H9 (cell line): ENCODE results near the gene ZNF487. TPM values are rescaled to one million over a fixed set of nuclear protein-coding genes. Genes with fewer than 3 reads are reported as not detected.

Experiments
- DNase-seq: peaks from one replicate; pipeline ENCODE4 v3.0.0-alpha.2; 2017
- H2AFZ ChIP-seq: one replicate; pipeline ENCODE4 v1.6.1; 2013; ENCODE audit warnings: mild to moderate bottlenecking, low read length, control low read depth, moderate library complexity
- H2AK5ac ChIP-seq: 2 replicates; pipeline ENCODE4 v1.6.1; 2013; ENCODE audit warnings: low read length, control low read depth, mixed read lengths; ENCODE audit not compliant: insufficient read length
- H2BK120ac ChIP-seq: one replicate; pipeline ENCODE4 v1.6.1; 2013; ENCODE audit warnings: low read depth, mild to moderate bottlenecking, low read length, control low read depth, inconsistent platforms; ENCODE audit not compliant: poor library complexity, severe bottlenecking
- H2BK12ac ChIP-seq: 2 replicates; pipeline ENCODE4 v1.6.1; 2013; ENCODE audit warnings: low read length, control low read depth, mixed read lengths, low read depth; ENCODE audit not compliant: insufficient read length
- H2BK15ac ChIP-seq: 2 replicates; pipeline ENCODE4 v1.6.1; 2013; ENCODE audit warnings: low read depth, low read length, control low read depth
- H2BK20ac ChIP-seq: one replicate; pipeline ENCODE4 v1.6.1; 2013; ENCODE audit warnings: low read depth, mild to moderate bottlenecking, low read length, control low read depth, inconsistent platforms; ENCODE audit not compliant: poor library complexity, severe bottlenecking
- H2BK5ac ChIP-seq: 2 replicates; pipeline ENCODE4 v1.6.1; 2013; ENCODE audit warnings: low read length, control low read depth, mixed read lengths; ENCODE audit not compliant: insufficient read length
- H3K14ac ChIP-seq: 2 replicates; pipeline ENCODE4 v1.6.1; 2013; ENCODE audit warnings: low read length, control low read depth; ENCODE audit not compliant: insufficient read depth
- H3K18ac ChIP-seq: 2 replicates; pipeline ENCODE4 v1.6.1; 2013; ENCODE audit warnings: low read depth, mild to moderate bottlenecking, mixed read lengths, low read length, control low read depth; ENCODE audit not compliant: insufficient read length
- H3K23ac ChIP-seq: 2 replicates; pipeline ENCODE4 v1.6.1; 2013; ENCODE audit warnings: low read length, control low read depth, mixed read lengths, low read depth; ENCODE audit not compliant: insufficient read length
- H3K23me2 ChIP-seq: 2 replicates; pipeline ENCODE4 v1.6.1; 2013; ENCODE audit warnings: low read depth, mild to moderate bottlenecking, mixed read lengths, low read length, control low read depth; ENCODE audit not compliant: insufficient read length, poor library complexity, severe bottlenecking
- H3K27ac ChIP-seq: 2 replicates; pipeline ENCODE4 v1.5.1; 2013; ENCODE audit warnings: low read length, control low read depth, mixed read lengths, low read depth; ENCODE audit not compliant: insufficient read length
- H3K27me3 ChIP-seq: 2 replicates; pipeline ENCODE4 v1.6.1; 2013; ENCODE audit warnings: low read length, control low read depth, inconsistent platforms; ENCODE audit not compliant: insufficient read depth
- H3K4ac ChIP-seq: 2 replicates; pipeline ENCODE4 v1.6.1; 2013; ENCODE audit warnings: low read depth, mild to moderate bottlenecking, control low read depth, inconsistent platforms, low read length, moderate library complexity
- H3K4me1 ChIP-seq: 2 replicates; pipeline ENCODE4 v1.6.1; 2013; ENCODE audit warnings: low read length, control low read depth, inconsistent platforms; ENCODE audit not compliant: insufficient read depth
- H3K4me2 ChIP-seq: 2 replicates; pipeline ENCODE4 v1.6.1; 2013; ENCODE audit warnings: low read length, control low read depth, mixed read lengths; ENCODE audit not compliant: insufficient read length, insufficient read depth
- H3K56ac ChIP-seq: 2 replicates; pipeline ENCODE4 v1.6.1; 2013; ENCODE audit warnings: low read depth, mild to moderate bottlenecking, mixed read lengths, low read length, control low read depth; ENCODE audit not compliant: insufficient read length
- H3K79me1 ChIP-seq: 2 replicates; pipeline ENCODE4 v1.6.1; 2013; ENCODE audit warnings: low read depth, mild to moderate bottlenecking, moderate library complexity, low read length, control low read depth, inconsistent platforms; ENCODE audit not compliant: insufficient read depth, poor library complexity, severe bottlenecking
- H3K79me2 ChIP-seq: 2 replicates; pipeline ENCODE4 v1.6.1; 2013; ENCODE audit warnings: low read length, control low read depth, inconsistent platforms; ENCODE audit not compliant: insufficient read depth
- H3K9ac ChIP-seq: 2 replicates; pipeline ENCODE4 v1.6.1; 2013; ENCODE audit warnings: low read length, control low read depth, mixed read lengths; ENCODE audit not compliant: insufficient read length; ENCODE audit errors: extremely low read depth
- H3K9me3 ChIP-seq: one replicate; pipeline ENCODE4 v1.6.1; 2013; ENCODE audit warnings: low read depth, low read length, inconsistent platforms; ENCODE audit not compliant: control insufficient read depth
- H3T11ph ChIP-seq: one replicate; pipeline ENCODE4 v1.6.1; 2013; ENCODE audit warnings: mild to moderate bottlenecking, low read length, control low read depth, inconsistent platforms
- H4K20me1 ChIP-seq: one replicate; pipeline ENCODE4 v1.6.1; 2013; ENCODE audit not compliant: control insufficient read depth, insufficient read length, insufficient read depth
- H4K5ac ChIP-seq: 2 replicates; pipeline ENCODE4 v1.6.1; 2013; ENCODE audit warnings: low read depth, mild to moderate bottlenecking, mixed read lengths, low read length, control low read depth; ENCODE audit not compliant: insufficient read length
- H4K8ac ChIP-seq: replicated peaks from 2 replicates; pipeline ENCODE4 v1.6.1; 2013; ENCODE audit warnings: low read length, control low read depth, mixed read lengths, low read depth; ENCODE audit not compliant: insufficient read length
- H4K91ac ChIP-seq: 2 replicates; pipeline ENCODE4 v1.6.1; 2013; ENCODE audit warnings: low read depth, mild to moderate bottlenecking, moderate library complexity, mixed read lengths, low read length, control low read depth; ENCODE audit not compliant: insufficient read length
- H3K27ac Mint-ChIP-seq, 3 experiments: 2 replicates in 2 of 3; 3 replicates in 1 of 3; pipeline ENCODE4 v1.8.0; 2020 to 2021; ENCODE audit warnings: mixed read lengths in 3 of 3, mild to moderate bottlenecking in 1 of 3, moderate library complexity in 1 of 3
- H3K27me3 Mint-ChIP-seq: 2 replicates; pipeline ENCODE4 v1.8.0; 2021; ENCODE audit warnings: low read depth, mild to moderate bottlenecking, moderate library complexity, mixed read lengths
- H3K36me3 Mint-ChIP-seq, 3 experiments: 2 replicates in 2 of 3; 3 replicates in 1 of 3; pipeline ENCODE4 v1.8.0; 2020 to 2021; ENCODE audit warnings: low read depth in 3 of 3, mixed read lengths in 3 of 3; ENCODE audit not compliant: insufficient read depth in 1 of 3
- H3K4me1 Mint-ChIP-seq, 2 experiments: 2 replicates each; pipeline ENCODE4 v1.8.0; 2020; ENCODE audit warnings: mixed read lengths in 2 of 2
- H3K4me3 Mint-ChIP-seq, 2 experiments: 2 replicates in 1 of 2; 3 replicates in 1 of 2; pipeline ENCODE4 v1.8.0; 2020 to 2021; ENCODE audit warnings: mild to moderate bottlenecking in 2 of 2, mixed read lengths in 2 of 2, moderate library complexity in 1 of 2
- H3K9me3 Mint-ChIP-seq, 2 experiments: 2 replicates in 1 of 2; 3 replicates in 1 of 2; pipeline ENCODE4 v1.8.0; 2020; ENCODE audit warnings: mild to moderate bottlenecking in 2 of 2, mixed read lengths in 2 of 2, moderate library complexity in 1 of 2
- CTCF ChIP-seq: fragments of 200-600 bp; sonication (generic); conservative IDR thresholded peaks from 3 replicates; pipeline ENCODE4 v1.8.0; 2021; ENCODE audit warnings: antibody characterized with exemption, mild to moderate bottlenecking
- WGBS: extraction: QIAGEN DNeasy Blood & Tissue Kit; methylation state at CpG from one replicate; pipeline ENCODE4 v1.1.7; 2013; ENCODE audit warnings: missing lambda C conversion rate, low lambda C conversion rate, mixed read lengths; ENCODE audit not compliant: insufficient read length; ENCODE audit errors: extremely low coverage; 5-methylcytosine and 5-hydroxymethylcytosine counted together
- total RNA-seq: library from RNA; stranded (reverse); gene quantifications from 2 replicates; pipeline ENCODE4 v1.2.1, GENCODE V29; 2021

ZNF487 gene
- total RNA-seq, 1 experiment from 2014 or later: 1.4 TPM

DNA sequence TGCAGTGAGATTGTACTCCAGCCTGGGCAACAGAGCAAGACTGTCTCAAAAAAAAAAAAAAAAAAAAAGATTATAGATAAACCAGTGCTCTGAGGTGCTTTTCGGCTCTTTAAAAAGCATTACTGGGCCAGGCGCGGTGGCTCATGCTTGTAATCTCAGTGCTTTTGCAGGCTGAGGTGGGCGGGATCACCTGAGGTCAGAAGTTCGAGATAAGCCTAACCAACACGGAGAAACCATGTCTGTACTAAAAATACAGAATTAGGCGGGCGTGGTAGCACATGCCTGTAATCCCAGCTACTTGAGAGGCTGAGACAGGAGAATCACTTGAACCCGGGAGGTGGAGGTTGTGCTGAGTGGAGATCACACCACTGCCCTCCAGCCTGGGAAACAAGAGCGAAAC is 21.4 kb upstream of the ZNF487 start:
- H3K9me3 ChIP-seq: no peaks in the 10 kb centered on the region
- no peak overlapping the region for H3K27ac Mint-ChIP-seq

More for the DNA sequence above, 21.4 kb upstream of the ZNF487 start:
- Histone ChIP-seq H3K27ac (no peak overlapping the region), H4K5ac (no peak overlapping the region), H3K79me2 (no peaks in the 10 kb centered on the region), H3K18ac (no peak overlapping the region), H3K4ac (no peak overlapping the region), H3K23me2 (no peaks in the 10 kb centered on the region), H4K91ac (no peak overlapping the region), H3K27me3 (no peaks in the 10 kb centered on the region), H2BK20ac (no peak overlapping the region), H2AFZ (no peak overlapping the region), H2BK12ac (no peak overlapping the region), H4K20me1 (no peaks in the 10 kb centered on the region), H3K9ac (no peak overlapping the region), H2BK5ac (no peak overlapping the region), H3K4me1 (no peaks in the 10 kb centered on the region), H2BK15ac (no peak overlapping the region), H3K79me1 (no peaks in the 10 kb centered on the region), H3K23ac (no peak overlapping the region), H4K8ac (no peak overlapping the region), H3K4me2 (no peak overlapping the region), H3T11ph (no peak overlapping the region), H3K56ac (no peak overlapping the region), H3K14ac (no peak overlapping the region), H2BK120ac (no peak overlapping the region), H2AK5ac (no peak overlapping the region)
- WGBS: no CpG with 5 or more reads among the region's 10 CpGs
- DNase-seq: no peak
- H3K4me1 Mint-ChIP-seq: peaks cover 0 to 2% of the 10 kb centered on the region in 2 experiments; a peak in 2 of 4 replicates
- H3K27me3 Mint-ChIP-seq: peaks cover 2% of the 10 kb centered on the region
- H3K36me3 Mint-ChIP-seq: no peaks in the 10 kb centered on the region
- no peaks in the 10 kb centered on the region for H3K9me3 Mint-ChIP-seq
- H3K4me3 Mint-ChIP-seq: no peak overlapping the region
- TF ChIP-seq CTCF: no peak
